IPS-18c (cell line): ENCODE measurements around the gene EVL.

ENCODE experiments used
- H3K4me3 ChIP-seq: 2 replicates; pipeline ENCODE4 v1.7.0; 2013; ENCODE audit warnings: low read depth, mild to moderate bottlenecking, low read length, moderate library complexity; ENCODE audit not compliant: insufficient read depth
- H3K9me3 ChIP-seq: one replicate; pipeline ENCODE4 v1.6.1; 2013; ENCODE audit warnings: mild to moderate bottlenecking, low read length, moderate library complexity; ENCODE audit not compliant: control insufficient read depth, insufficient read depth

The EVL gene

GRCh38 chr14:100142073-100143040, 77.1 kb downstream of the EVL start:
- Histone ChIP-seq H3K4me3 (no peak overlapping the region), H3K9me3 (no peaks in the 10 kb centered on the region)

- Histone ChIP-seq H3K9me3 (no peaks in the 10 kb centered on the region), H3K4me3 (no peak overlapping the region)
Measured at GRCh38 chr14:100143523-100143922, 78.3 kb downstream of the EVL start.

GRCh38 chr14:100143934-100144333, 78.7 kb downstream of the EVL start:
- Histone ChIP-seq H3K9me3 (no peaks in the 10 kb centered on the region), H3K4me3 (no peak overlapping the region)

- H3K4me3 ChIP-seq: no peak overlapping the region
- no peaks in the 10 kb centered on the region for H3K9me3 ChIP-seq
Measured at GRCh38 chr14:100144645-100144995, 79.4 kb downstream of the EVL start.

- H3K4me3 ChIP-seq: no peak overlapping the region
- no peaks in the 10 kb centered on the region for H3K9me3 ChIP-seq
Measured at GRCh38 chr14:100144996-100145646, 79.9 kb downstream of the EVL start.

- Histone ChIP-seq H3K4me3 (no peak overlapping the region), H3K9me3 (no peaks in the 10 kb centered on the region)
Measured at GRCh38 chr14:100145682-100146464, 80.7 kb downstream of the EVL start.

- H3K4me3 ChIP-seq: no peak overlapping the region
Measured at GRCh38 chr14:100146531-100147091, 81.4 kb downstream of the EVL start.

GRCh38 chr14:100147181-100147631, 82.0 kb downstream of the EVL start:
- Histone ChIP-seq H3K9me3 (no peaks in the 10 kb centered on the region), H3K4me3 (no peak overlapping the region)

More at GRCh38 chr14:100146531-100147091, 81.4 kb downstream of the EVL start:
- H3K9me3 ChIP-seq: no peaks in the 10 kb centered on the region

- Histone ChIP-seq H3K9me3 (no peaks in the 10 kb centered on the region), H3K4me3 (no peak overlapping the region)
Measured at GRCh38 chr14:100147691-100148464, 82.7 kb downstream of the EVL start.

GRCh38 chr14:100148837-100149731, 83.9 kb downstream of the EVL start:
- Histone ChIP-seq H3K9me3 (no peaks in the 10 kb centered on the region), H3K4me3 (no peak overlapping the region)

GRCh38 chr14:100149851-100150611, 84.8 kb downstream of the EVL start:
- Histone ChIP-seq H3K9me3 (no peaks in the 10 kb centered on the region), H3K4me3 (no peak overlapping the region)

GRCh38 chr14:100150932-100151587, 85.8 kb downstream of the EVL start:
- H3K9me3 ChIP-seq: no peaks in the 10 kb centered on the region
- H3K4me3 ChIP-seq: no peak overlapping the region

GRCh38 chr14:100152091-100152490, 86.9 kb downstream of the EVL start:
- Histone ChIP-seq H3K4me3 (no peak overlapping the region), H3K9me3 (no peaks in the 10 kb centered on the region)

- Histone ChIP-seq H3K4me3 (no peak overlapping the region), H3K9me3 (no peaks in the 10 kb centered on the region)
Measured at GRCh38 chr14:100153560-100153959, 88.3 kb downstream of the EVL start.
